CD14-positive monocyte (primary cell): ENCODE data around the gene MRPS16. TPM values are rescaled to one million over a fixed set of nuclear protein-coding genes. Genes with fewer than 3 reads are reported as not detected.

Experiments
- DNase-seq, 3 donors: peaks; one replicate each; pipeline ENCODE4 v3.0.0-alpha.2; 2011 to 2022
- H2AFZ ChIP-seq: 2 replicates; pipeline ENCODE4 v1.6.0; 2012; ENCODE audit warnings: mild to moderate bottlenecking, low read depth, low read length, inconsistent platforms; ENCODE audit not compliant: insufficient read depth, poor library complexity, severe bottlenecking
- H3K27ac ChIP-seq, 2 donors: 1 replicate in 1 of 2; 2 replicates in 1 of 2; pipeline ENCODE4 v1.5.1; 2012 to 2013; ENCODE audit warnings: low read length in 2 of 2, control low read depth in 1 of 2, inconsistent platforms in 1 of 2, low read depth in 1 of 2, mild to moderate bottlenecking in 1 of 2
- H3K27me3 ChIP-seq, 2 donors: one replicate each; pipeline versions ENCODE4 v1.6.0 to v1.6.1; 2011 to 2013; ENCODE audit warnings: low read length in 2 of 2; ENCODE audit not compliant: control insufficient read depth in 2 of 2, insufficient read depth in 2 of 2
- H3K36me3 ChIP-seq, 2 donors: replicated peaks in 1 of 2; 1 replicate in 1 of 2; 2 replicates in 1 of 2; pipeline versions ENCODE4 v1.5.1 to v1.6.1; 2012 to 2013; ENCODE audit warnings: low read length in 2 of 2, control low read depth in 1 of 2, inconsistent platforms in 1 of 2, mild to moderate bottlenecking in 1 of 2; ENCODE audit not compliant: insufficient read depth in 2 of 2, control insufficient read depth in 1 of 2
- H3K4me1 ChIP-seq, 2 donors: 1 replicate in 1 of 2; 2 replicates in 1 of 2; pipeline versions ENCODE4 v1.5.1 to v1.6.1; 2012 to 2013; ENCODE audit warnings: low read length in 2 of 2, control low read depth in 1 of 2, inconsistent platforms in 1 of 2, mild to moderate bottlenecking in 1 of 2, moderate library complexity in 1 of 2; ENCODE audit not compliant: insufficient read depth in 2 of 2, control insufficient read depth in 1 of 2
- H3K4me2 ChIP-seq: replicated peaks from 2 replicates; pipeline ENCODE3; 2012; ENCODE audit warnings: low read length, moderate library complexity, mild to moderate bottlenecking; ENCODE audit not compliant: poor library complexity, severe bottlenecking; ENCODE audit errors: extremely low read depth
- H3K4me3 ChIP-seq, 3 experiments: fragments of 200-600 bp in 1 of 3; sonication (generic) in 1 of 3; replicated peaks in 1 of 3; 1 replicate in 2 of 3; 2 replicates in 1 of 3; pipeline ENCODE4 v1.5.1; 2011 to 2013; ENCODE audit warnings: low read length in 3 of 3, mild to moderate bottlenecking in 3 of 3, control low read depth in 2 of 3, low read depth in 2 of 3, inconsistent platforms in 1 of 3, moderate library complexity in 1 of 3
- H3K79me2 ChIP-seq: 2 replicates; pipeline ENCODE4 v1.6.0; 2012; ENCODE audit warnings: mild to moderate bottlenecking, control low read depth, inconsistent platforms, low read length, moderate library complexity; ENCODE audit not compliant: insufficient read depth
- H3K9ac ChIP-seq: 2 replicates; pipeline ENCODE4 v1.6.0; 2017; ENCODE audit warnings: low read length, mild to moderate bottlenecking; ENCODE audit not compliant: insufficient read depth, poor library complexity, severe bottlenecking
- H3K9me3 ChIP-seq, 2 donors: replicated peaks in 1 of 2; 1 replicate in 1 of 2; 2 replicates in 1 of 2; pipeline versions ENCODE4 v1.5.1 to v1.6.1; 2012 to 2013; ENCODE audit warnings: low read length in 2 of 2, control low read depth in 1 of 2; ENCODE audit not compliant: control insufficient read depth in 1 of 2, insufficient read depth in 1 of 2
- H4K20me1 ChIP-seq: 2 replicates; pipeline ENCODE4 v1.6.0; 2012; ENCODE audit warnings: mild to moderate bottlenecking, low read length, control low read depth, moderate library complexity; ENCODE audit not compliant: insufficient read depth
- H3K27ac Mint-ChIP-seq, 7 donors: one replicate each; pipeline ENCODE4 v1.8.0; 2020; ENCODE audit warnings: mild to moderate bottlenecking in 7 of 7, mixed read lengths in 7 of 7, moderate library complexity in 6 of 7, inconsistent platforms in 2 of 7
- H3K27me3 Mint-ChIP-seq, 3 donors: one replicate each; pipeline ENCODE4 v1.8.0; 2021 to 2022; ENCODE audit warnings: low read depth in 3 of 3, mild to moderate bottlenecking in 3 of 3, mixed read lengths in 3 of 3, moderate library complexity in 3 of 3, inconsistent platforms in 1 of 3
- H3K36me3 Mint-ChIP-seq, 2 donors: one replicate each; pipeline ENCODE4 v1.8.0; 2020; ENCODE audit warnings: mixed read lengths in 2 of 2, inconsistent platforms in 1 of 2, mild to moderate bottlenecking in 1 of 2
- H3K4me1 Mint-ChIP-seq: one replicate; pipeline ENCODE4 v1.8.0; 2020; ENCODE audit warnings: mild to moderate bottlenecking, mixed read lengths
- H3K4me3 Mint-ChIP-seq, 2 donors: one replicate each; pipeline ENCODE4 v1.8.0; 2020; ENCODE audit warnings: mild to moderate bottlenecking in 2 of 2, mixed read lengths in 2 of 2, moderate library complexity in 1 of 2
- H3K9me3 Mint-ChIP-seq, 7 donors: one replicate each; pipeline ENCODE4 v1.8.0; 2020 to 2022; ENCODE audit warnings: mixed read lengths in 7 of 7, mild to moderate bottlenecking in 6 of 7, moderate library complexity in 6 of 7, inconsistent platforms in 2 of 7
- CTCF ChIP-seq: fragments of 200-600 bp; IDR thresholded peaks from one replicate; pipeline ENCODE4 v1.8.0; 2022; ENCODE audit warnings: antibody characterized with exemption, mild to moderate bottlenecking
- WGBS: methylation state at CpG from one replicate; pipeline ENCODE4 v1.1.5; 2013; ENCODE audit warnings: missing lambda C conversion rate; ENCODE audit not compliant: insufficient coverage; 5-methylcytosine and 5-hydroxymethylcytosine counted together
- intact Hi-C, 2 donors: fragments of 100-400 bp; cut with micrococcal nuclease; formaldehyde crosslinking; loops; one replicate each; pipeline versions ENCODE4 v1.15.0 to v1.15.1; 2023
- polyA plus RNA-seq, 3 donors: library from polyadenylated mRNA; depleted of rRNA in 1 of 3; unstranded in 2 of 3; stranded (reverse) in 1 of 3; fragments of 300-500 nt in 2 of 3; fragments of >200 nt in 1 of 3; fragmentation: Illumina TruSeq in 2 of 3; gene quantifications; 1 replicate in 2 of 3; 2 replicates in 1 of 3; pipeline ENCODE4 v1.2.3, GENCODE V29; 2012 to 2021

Gene MRPS16
- polyA plus RNA-seq, 3 donors = 20.9 to 102 (median 78.6) TPM

DNA sequence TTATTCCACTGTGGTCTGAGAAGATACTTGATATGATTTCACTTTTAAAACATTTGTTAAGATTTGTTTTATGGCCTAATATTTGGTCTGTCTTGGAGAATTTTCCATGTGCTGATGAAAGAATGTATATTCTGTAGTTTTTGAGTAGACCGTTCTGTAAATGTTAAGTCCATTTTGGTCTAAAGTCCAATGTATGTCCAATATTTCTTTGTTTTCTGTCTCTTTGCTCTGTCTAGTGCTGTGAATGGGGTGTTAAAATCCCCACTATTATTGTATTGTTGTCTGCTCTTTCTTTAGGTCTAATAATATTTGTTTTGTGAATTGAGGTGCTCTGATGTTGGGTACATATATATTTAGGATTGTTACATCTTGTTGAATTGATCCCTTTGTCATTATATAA lies 36.7 kb downstream of the MRPS16 start:
- Histone ChIP-seq H3K27ac (no peak overlapping the region), H3K79me2 (no peaks in the 10 kb centered on the region), H3K9me3 (no peaks in the 10 kb centered on the region), H3K4me2 (no peak overlapping the region), H3K36me3 (peaks cover 19 to 62% of the 10 kb centered on the region in 2 donors), H2AFZ (no peak overlapping the region), H3K27me3 (no peaks in the 10 kb centered on the region), H3K4me3 (no peak overlapping the region), H4K20me1 (no peaks in the 10 kb centered on the region), H3K9ac (no peak overlapping the region), H3K4me1 (no peaks in the 10 kb centered on the region)
- H3K4me3 Mint-ChIP-seq = no peak overlapping the region
- intact Hi-C loops = no loop called here
- no peaks in the 10 kb centered on the region for H3K27me3 Mint-ChIP-seq
- TF ChIP-seq CTCF = no peak
- peaks cover 0 to 2% (median 0%) of the 10 kb centered on the region in 7 donors for H3K9me3 Mint-ChIP-seq
- no peak for DNase-seq
- WGBS = no CpG with 5 or more reads among the region's 1 CpG
- H3K36me3 Mint-ChIP-seq = peaks cover 57 to 60% of the 10 kb centered on the region in 2 donors
- H3K27ac Mint-ChIP-seq = no peak overlapping the region
- no peaks in the 10 kb centered on the region for H3K4me1 Mint-ChIP-seq

- Mint-ChIP-seq H3K27ac (no peak overlapping the region), H3K4me3 (no peak overlapping the region), H3K36me3 (peaks cover 49 to 51% of the 10 kb centered on the region in 2 donors), H3K27me3 (no peaks in the 10 kb centered on the region), H3K4me1 (no peaks in the 10 kb centered on the region), H3K9me3 (peaks cover 0 to 2% (median 0%) of the 10 kb centered on the region in 7 donors)
- Histone ChIP-seq H3K4me2 (no peak overlapping the region), H2AFZ (no peak overlapping the region), H4K20me1 (no peaks in the 10 kb centered on the region), H3K4me1 (no peaks in the 10 kb centered on the region), H3K27me3 (no peaks in the 10 kb centered on the region), H3K79me2 (no peaks in the 10 kb centered on the region), H3K27ac (no peak overlapping the region), H3K36me3 (peaks cover 13 to 56% of the 10 kb centered on the region in 2 donors), H3K4me3 (no peak overlapping the region), H3K9ac (no peak overlapping the region), H3K9me3 (no peaks in the 10 kb centered on the region)
- WGBS = no CpG with 5 or more reads among the region's 4 CpGs
- intact Hi-C loops = no loop called here
- DNase-seq = no peak
- no peak for TF ChIP-seq CTCF
Observed at GRCh38 chr10:73211106-73211811, 41.2 kb downstream of the MRPS16 start.
